OCI-LY3 (cell line): Measurements from ENCODE around the gene EML1.

Source experiments
- CTCF ChIP-seq: fragments of 200-600, 300-600 bp; sonication (generic); IDR thresholded peaks from 2 replicates; pipeline ENCODE4 v1.5.1; 2014; ENCODE audit warnings: antibody characterized with exemption, low read length, low read depth
- EZH2phosphoT487 ChIP-seq: fragments of 200-600 bp; shearing (Covaris generic); IDR thresholded peaks from 2 replicates; pipeline ENCODE4 v1.6.1; 2018; ENCODE audit warnings: antibody characterized with exemption, mixed run types, low read depth

GRCh38 chr14:99749142-99749541 lies 44.1 kb upstream of the EML1 start:
- TF ChIP-seq CTCF (peak; percentile 14; the same call in 1 of the 2 replicates), EZH2phosphoT487 (no peak)
